K562 (cell line): ENCODE data around the gene GTF2A1L. TPM values are rescaled to one million over a fixed set of nuclear protein-coding genes. Genes with fewer than 3 reads are reported as not detected.

Source experiments
- ATF3 ChIP-seq, 2 experiments: fragments of 450-650 bp in 1 of 2; sonication (generic) in 1 of 2; formaldehyde crosslinking in 1 of 2; IDR thresholded peaks in 1 of 2; conservative IDR thresholded peaks in 1 of 2; 2 replicates each; pipeline versions ENCODE4 v1.6.1 to v1.8.1; 2016 to 2023; ENCODE audit warnings: mild to moderate bottlenecking in 2 of 2, moderate library complexity in 2 of 2, inconsistent platforms in 1 of 2, missing genetic modification reagents in 1 of 2
- CBX3 ChIP-seq, 2 experiments: IDR thresholded peaks; 1 replicate in 1 of 2; 2 replicates in 1 of 2; pipeline ENCODE4 v1.6.1; 2012; ENCODE audit warnings: inconsistent platforms in 2 of 2, low read length in 2 of 2, borderline replicate concordance in 1 of 2, control low read depth in 1 of 2
- CREB1 ChIP-seq, 2 experiments: sonication (generic) in 1 of 2; formaldehyde crosslinking in 1 of 2; IDR thresholded peaks; 2 replicates each; pipeline versions ENCODE4 v1.6.1 to v1.8.0; 2012 to 2022; ENCODE audit warnings: inconsistent platforms in 1 of 2, mild to moderate bottlenecking in 1 of 2, missing genetic modification reagents in 1 of 2, moderate library complexity in 1 of 2
- CXXC5 ChIP-seq: fragments of 250-450 bp; sonication (Bioruptor Pico); IDR thresholded peaks from 2 replicates; pipeline ENCODE4 v1.8.0; 2022; ENCODE audit warnings: inconsistent platforms, mild to moderate bottlenecking, moderate library complexity
- FOSL1 ChIP-seq: fragments of 200-800 bp; sonication (Bioruptor generic); conservative IDR thresholded peaks from 2 replicates; pipeline ENCODE4 v1.6.1; 2016; ENCODE audit warnings: missing genetic modification characterization, missing compliant biosample characterization
- KDM1A ChIP-seq, 2 experiments: fragments of 450-650 bp; IDR thresholded peaks; 2 replicates each; pipeline ENCODE4 v1.6.1; 2016; ENCODE audit warnings: mild to moderate bottlenecking in 2 of 2
- LEF1 ChIP-seq: fragments of 450-650 bp; IDR thresholded peaks from 2 replicates; pipeline ENCODE4 v1.6.1; 2016; ENCODE audit warnings: mild to moderate bottlenecking
- MAX ChIP-seq: sonication (generic); formaldehyde crosslinking; IDR thresholded peaks from 2 replicates; pipeline ENCODE4 v1.9.0; 2022; ENCODE audit warnings: mild to moderate bottlenecking, missing genetic modification reagents
- MEIS2 ChIP-seq: fragments of 450-650 bp; IDR thresholded peaks from 2 replicates; pipeline ENCODE4 v1.6.1; 2014; ENCODE audit warnings: mild to moderate bottlenecking; ENCODE audit not compliant: partially characterized antibody
- MTA3 ChIP-seq: fragments of 450-650 bp; formaldehyde crosslinking; IDR thresholded peaks from 2 replicates; pipeline ENCODE4 v1.6.1; 2017; ENCODE audit warnings: mild to moderate bottlenecking, borderline replicate concordance
- NCOR1 ChIP-seq: fragments of 450-650 bp; IDR thresholded peaks from 2 replicates; pipeline ENCODE4 v1.6.1; 2016; ENCODE audit warnings: mild to moderate bottlenecking, moderate library complexity
- SAP30 ChIP-seq: fragments of 200-600 bp; sonication (generic); IDR thresholded peaks from 2 replicates; pipeline ENCODE4 v1.6.1; 2012; ENCODE audit warnings: borderline replicate concordance, low read depth, mild to moderate bottlenecking, moderate library complexity, low read length, control low read depth, inconsistent platforms; ENCODE audit not compliant: insufficient read depth, poor library complexity, severe bottlenecking
- SMARCC2 ChIP-seq: fragments of 450-650 bp; IDR thresholded peaks from 2 replicates; pipeline ENCODE4 v1.6.1; 2017; ENCODE audit warnings: antibody characterized with exemption, moderate library complexity, mild to moderate bottlenecking, low read depth
- SOX6 ChIP-seq: fragments of 450-650 bp; IDR thresholded peaks from 2 replicates; pipeline ENCODE4 v1.6.1; 2014; ENCODE audit warnings: mild to moderate bottlenecking
- TEAD2 ChIP-seq: fragments of 450-650 bp; IDR thresholded peaks from 2 replicates; pipeline ENCODE4 v1.6.1; 2016; ENCODE audit warnings: missing genetic modification characterization, control low read depth, missing compliant biosample characterization
- TRIM24 ChIP-seq, 2 experiments: fragments of 450-650 bp; IDR thresholded peaks; 2 replicates each; pipeline ENCODE4 v1.6.1; 2016
- ZKSCAN8 ChIP-seq: fragments of 200-800 bp; sonication (Bioruptor generic); IDR thresholded peaks from 2 replicates; pipeline ENCODE4 v1.6.1; 2016; ENCODE audit warnings: missing genetic modification characterization, missing compliant biosample characterization
- polyA plus RNA-seq, 8 experiments: library from polyadenylated mRNA; depleted of rRNA in 4 of 8; stranded (reverse) in 5 of 8; unstranded in 3 of 8; fragments of >200 nt; fragmentation: Nextera tagmentation in 2 of 8; fragmentation: Illumina TruSeq in 1 of 8; extraction: Ambion mirVana in 2 of 8; extraction: Trizol in 1 of 8; gene quantifications; 2 replicates each; pipeline versions ENCODE4 v1.2.1 to v1.2.3, GENCODE V29; 2011 to 2014; ENCODE audit warnings: inconsistent platforms in 1 of 8, missing spikeins in 1 of 8
- total RNA-seq, 7 experiments: library from RNA; depleted of rRNA in 6 of 7; stranded (reverse); fragments of >200 nt in 6 of 7; fragmentation: Illumina TruSeq in 2 of 7; extraction: Trizol in 2 of 7; gene quantifications; 2 replicates each; pipeline versions ENCODE4 v1.2.1 to v1.2.3, GENCODE V29; 2011 to 2021; ENCODE audit warnings: low replicate concordance in 1 of 7

The GTF2A1L gene
- total and polyA plus RNA-seq, 9 of the 15 experiments (the other 6 are each of a cell fraction or from before 2014, with no cell fraction given): 0.05 to 0.35 (median 0.12) TPM; not detected in 5

- TF ChIP-seq ZKSCAN8 (CRISPR knock-in tag) (no peak), TEAD2 (tag) (no peak), MAX (CRISPR knock-in tag) (no peak), ATF3 (IDR thresholded peaks at IDR 0.05) (peak; percentile 61; the same call in 1 of the 2 replicates), ATF3 (CRISPR knock-in tag; conservative IDR thresholded peaks at IDR 0.05) (no peak), CREB1 (IDR thresholded peaks at IDR 0.05) (peak; percentile 65; the same call in 1 of the 2 replicates), CREB1 (CRISPR knock-in tag; IDR thresholded peaks at IDR 0.05) (no peak), MEIS2 (peak; percentile 69), TRIM24 (IDR thresholded peaks at IDR 0.05) (peak; percentile 78), CBX3 (IDR thresholded peaks at IDR 0.05; ENCODE audit: borderline replicate concordance in 1 of 2, low read length in 2 of 2) (peak in 1 of 2 experiments; percentile 10; a peak in 1 of 3 replicates), SAP30 (no peak), KDM1A (IDR thresholded peaks at IDR 0.05) (peak; percentile 62 to 68), SMARCC2 (0 out of 2 replicates have a peak, but pooled peaks have one; percentile 35), LEF1 (0 out of 2 replicates have a peak, but pooled peaks have one; percentile 37), SOX6 (peak; percentile 81), CXXC5 (0 out of 2 replicates have a peak, but pooled peaks have one; percentile 32), NCOR1 (peak; percentile 67), FOSL1 (tag) (peak; percentile 87), MTA3 (0 out of 2 replicates have a peak, but pooled peaks have one; percentile 40)
Measured at GRCh38 chr2:48607307-48608014, 10.2 kb upstream of the GTF2A1L start (continued).
